ENCODE results near the gene TUBB2A. TPM values are rescaled to one million over a fixed set of nuclear protein-coding genes. Genes with fewer than 3 reads are reported as not detected.

The TUBB2A gene
- total RNA-seq, 2 experiments from 2014 or later = 24.8 to 42.1 TPM

GRCh38 chr6:3147914-3148757 is 9.2 kb downstream of the TUBB2A start:
- Histone ChIP-seq H2AFZ (ENCODE audit: low read length) (no peak overlapping the region), H3K36me3 (ENCODE audit: insufficient read depth, low read length) (peaks cover under 1% of the 10 kb centered on the region; the same call in 1 of the 2 replicates), H3K79me2 (ENCODE audit: insufficient read depth, low read depth, low read length) (no peaks in the 10 kb centered on the region), H3K4me1 (ENCODE audit: insufficient read depth, low read length, poor library complexity, severe bottlenecking) (peaks cover 20% of the 10 kb centered on the region), H4K20me1 (ENCODE audit: insufficient read depth, low read length) (no peaks in the 10 kb centered on the region), H3K4me3 (ENCODE audit: low read depth, low read length, poor library complexity, severe bottlenecking) (no peak overlapping the region), H3K4me2 (ENCODE audit: low read length) (no peak overlapping the region), H3K9me3 (ENCODE audit: low read length) (no peaks in the 10 kb centered on the region), H3K9me2 (ENCODE audit: insufficient read depth, low read length) (no peaks in the 10 kb centered on the region), H3K27ac (ENCODE audit: low read depth, low read length, poor library complexity, severe bottlenecking) (no peak overlapping the region)
- BruUV-seq (replicated peaks) = no TSS peak
- DNase-seq (ENCODE audit: low spot score) = no peak
- POLR2A ChIA-PET = interaction anchor here (2.3 to 2.8 kb wide), 2 partner anchors 9 kb away, joined by 7 to 13 read pairs; partner anchors contain the start of gene TUBB2A
- TF ChIP-seq CTCF (conservative IDR thresholded peaks at IDR 0.05; ENCODE audit: low read length) (peak; percentile 37; the same call in 1 of the 2 replicates), EZH2phosphoT487 (IDR thresholded peaks at IDR 0.05; ENCODE audit: borderline replicate concordance, low read depth, low read length) (no peak)
- intact Hi-C loops (cut with micrococcal nuclease; ENCODE audit: unreplicated experiment) = no loop called here
- CTCF ChIA-PET (ENCODE audit: unreplicated experiment) = no interaction called here

- H3K9me3 ChIP-seq (ENCODE audit: low read length) = no peaks in the 10 kb centered on the region
- CTCF ChIA-PET (ENCODE audit: unreplicated experiment) = no interaction called here
- H2AFZ ChIP-seq (ENCODE audit: low read length) = no peak overlapping the region
- TF ChIP-seq EZH2phosphoT487 (IDR thresholded peaks at IDR 0.05; ENCODE audit: borderline replicate concordance, low read depth, low read length) (no peak), CTCF (conservative IDR thresholded peaks at IDR 0.05; ENCODE audit: low read length) (no peak)
- no peaks in the 10 kb centered on the region for H3K79me2 ChIP-seq (ENCODE audit: insufficient read depth, low read depth, low read length)
- no peak overlapping the region for H3K4me2 ChIP-seq (ENCODE audit: low read length)
- intact Hi-C loops (cut with micrococcal nuclease; ENCODE audit: unreplicated experiment) = no loop called here
- no peak overlapping the region for H3K4me3 ChIP-seq (ENCODE audit: low read depth, low read length, poor library complexity, severe bottlenecking)
- POLR2A ChIA-PET = no interaction called here
- H3K36me3 ChIP-seq (ENCODE audit: insufficient read depth, low read length) = no peaks in the 10 kb centered on the region; the same call in 1 of the 2 replicates
- BruUV-seq (replicated peaks) = no TSS peak
- no peak for DNase-seq (ENCODE audit: low spot score)
- H4K20me1 ChIP-seq (ENCODE audit: insufficient read depth, low read length) = no peaks in the 10 kb centered on the region
- no peaks in the 10 kb centered on the region for H3K9me2 ChIP-seq (ENCODE audit: insufficient read depth, low read length)
- no peak overlapping the region for H3K27ac ChIP-seq (ENCODE audit: low read depth, low read length, poor library complexity, severe bottlenecking)
- H3K4me1 ChIP-seq (ENCODE audit: insufficient read depth, low read length, poor library complexity, severe bottlenecking) = peaks cover 4% of the 10 kb centered on the region
These were observed 12.8 kb downstream of the TUBB2A start for GRCh38 chr6:3144571-3144970.

- Histone ChIP-seq H3K4me1 (ENCODE audit: insufficient read depth, low read length, poor library complexity, severe bottlenecking) (peaks cover 17% of the 10 kb centered on the region), H3K27ac (ENCODE audit: low read depth, low read length, poor library complexity, severe bottlenecking) (no peak overlapping the region), H2AFZ (ENCODE audit: low read length) (no peak overlapping the region), H3K4me3 (ENCODE audit: low read depth, low read length, poor library complexity, severe bottlenecking) (no peak overlapping the region), H3K36me3 (ENCODE audit: insufficient read depth, low read length) (no peaks in the 10 kb centered on the region; the same call in 1 of the 2 replicates), H3K4me2 (ENCODE audit: low read length) (no peak overlapping the region), H3K79me2 (ENCODE audit: insufficient read depth, low read depth, low read length) (no peaks in the 10 kb centered on the region), H3K9me3 (ENCODE audit: low read length) (no peaks in the 10 kb centered on the region), H4K20me1 (ENCODE audit: insufficient read depth, low read length) (no peaks in the 10 kb centered on the region), H3K9me2 (ENCODE audit: insufficient read depth, low read length) (no peaks in the 10 kb centered on the region)
- TF ChIP-seq CTCF (conservative IDR thresholded peaks at IDR 0.05; ENCODE audit: low read length) = no peak
- TF ChIP-seq EZH2phosphoT487 (IDR thresholded peaks at IDR 0.05; ENCODE audit: borderline replicate concordance, low read depth, low read length) = no peak
- DNase-seq (ENCODE audit: low spot score) = no peak
- CTCF ChIA-PET (ENCODE audit: unreplicated experiment) = no interaction called here
- intact Hi-C loops (cut with micrococcal nuclease; ENCODE audit: unreplicated experiment) = no loop called here
- BruUV-seq (replicated peaks) = no TSS peak
- POLR2A ChIA-PET = no interaction called here
These were observed 14.2 kb downstream of the TUBB2A start for GRCh38 chr6:3143158-3143557.

All from OCI-LY7 (cell line).